ENCODE results near the gene ZMYND8.

ZMYND8 gene

GRCh38 chr20:47173596-47174216, 182.8 kb downstream of the ZMYND8 start:
- DNase-seq (ENCODE audit: low spot score): no peak

- no peak for DNase-seq (ENCODE audit: low spot score)
These were observed 183.9 kb downstream of the ZMYND8 start for GRCh38 chr20:47172579-47172978.

DNA sequence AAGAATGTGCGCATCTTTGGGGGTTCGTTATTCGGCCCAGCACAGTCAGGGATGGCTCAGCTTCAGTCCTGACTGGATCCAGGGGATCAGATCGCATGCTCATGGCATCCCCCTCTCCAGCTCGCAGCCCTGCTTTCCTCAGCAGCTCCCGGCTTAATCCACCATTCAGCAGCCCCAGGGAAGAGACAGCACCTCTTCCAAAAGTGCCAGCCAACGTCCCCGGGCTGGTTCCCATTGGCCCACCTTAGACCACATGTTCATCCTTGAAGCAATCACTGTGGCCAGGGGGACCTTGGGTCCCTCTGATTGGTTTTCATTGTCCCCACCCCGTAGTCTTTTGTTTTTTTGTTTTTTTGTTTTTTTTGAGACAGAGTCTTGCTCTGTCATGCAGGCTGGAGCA, 188.7 kb downstream of the ZMYND8 start:
- DNase-seq (ENCODE audit: low spot score): no peak

GRCh38 chr20:47165376-47165865, 191.1 kb downstream of the ZMYND8 start:
- DNase-seq (ENCODE audit: low spot score): no peak

- no peak for DNase-seq (ENCODE audit: low spot score)
These were observed 192.4 kb downstream of the ZMYND8 start for GRCh38 chr20:47164140-47164539.

DNA sequence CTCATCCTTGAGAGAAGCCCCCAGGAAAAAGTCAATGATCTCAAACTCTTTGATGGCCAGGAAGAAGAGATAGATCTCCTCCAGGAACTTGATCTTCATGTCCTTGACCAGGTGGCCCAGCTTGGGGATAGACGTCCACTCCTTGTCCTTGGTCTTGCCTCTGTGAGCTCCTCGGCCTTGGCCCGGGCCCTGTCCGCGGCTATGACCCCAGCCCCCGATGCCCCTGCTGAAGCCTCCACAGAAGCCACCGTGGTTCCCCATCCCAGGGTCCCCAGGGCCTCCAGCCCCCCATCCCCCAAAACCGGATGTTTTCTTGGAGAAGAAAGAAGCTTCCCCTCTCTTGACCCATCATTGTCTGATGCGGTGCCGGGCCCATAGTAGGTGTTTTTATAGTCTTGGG, 195.1 kb downstream of the ZMYND8 start:
- no peak for DNase-seq (ENCODE audit: low spot score)

- no peak for DNase-seq (ENCODE audit: low spot score)
These were observed 195.5 kb downstream of the ZMYND8 start for GRCh38 chr20:47160992-47161391.

GRCh38 chr20:47160240-47160639, 196.3 kb downstream of the ZMYND8 start:
- no peak for DNase-seq (ENCODE audit: low spot score)
